IMR-90 (cell line): Measurements from ENCODE around the gene WNT9B. TPM values are rescaled to one million over a fixed set of nuclear protein-coding genes. Genes with fewer than 3 reads are reported as not detected.

Source experiments
- ATAC-seq: fragments of 200-7000 bp; cut with Tn5 transposase; 2 replicates; pipeline ENCODE4 v1.9.1; 2020; ENCODE audit warnings: low read depth, mild to moderate bottlenecking, moderate library complexity
- BruUV-seq: library from RNA; stranded (reverse); fragments of 400-500 nt; replicated peaks from 2 replicates; lab custom pipeline; 2021; lab: Mats Ljungman, UMichigan
- CTCF ChIA-PET: fragments of 300-600 bp; formaldehyde crosslinking; extraction: SDS; loops from one replicate; lab custom pipeline; 2021; ENCODE audit warnings: antibody characterized with exemption; lab: Yijun Ruan, JAX
- POLR2A ChIA-PET: fragments of 300-600 bp; sonication (Branson Sonifier 250); formaldehyde crosslinking; loops from one replicate; lab custom pipeline; 2022; ENCODE audit warnings: antibody characterized with exemption; ENCODE audit not compliant: unreplicated experiment; lab: Charles Lee
- DNase-seq: peaks from one replicate; pipeline ENCODE4 v3.0.0; 2013
- H2AFZ ChIP-seq: replicated peaks from 2 replicates; pipeline ENCODE3; 2013; ENCODE audit warnings: low read length, mild to moderate bottlenecking; ENCODE audit not compliant: poor library complexity
- H2AK5ac ChIP-seq: 2 replicates; pipeline ENCODE4 v1.6.1; 2013; ENCODE audit warnings: low read depth, low read length, inconsistent platforms
- H2AK9ac ChIP-seq: replicated peaks from 2 replicates; pipeline ENCODE3; 2013; ENCODE audit warnings: mild to moderate bottlenecking, low read depth, low read length, moderate library complexity; ENCODE audit not compliant: poor library complexity
- H2BK120ac ChIP-seq: 2 replicates; pipeline ENCODE4 v1.6.1; 2013; ENCODE audit warnings: low read depth, low read length, inconsistent platforms
- H2BK15ac ChIP-seq: 3 replicates; pipeline ENCODE4 v1.6.1; 2013; ENCODE audit warnings: low read depth, low read length, inconsistent platforms
- H2BK20ac ChIP-seq: 2 replicates; pipeline ENCODE4 v1.6.1; 2013; ENCODE audit warnings: low read depth, mild to moderate bottlenecking, inconsistent platforms, low read length, moderate library complexity
- H2BK5ac ChIP-seq: 2 replicates; pipeline ENCODE4 v1.6.1; 2013; ENCODE audit warnings: mild to moderate bottlenecking, low read depth, low read length, inconsistent platforms; ENCODE audit not compliant: poor library complexity, severe bottlenecking
- H3K14ac ChIP-seq: replicated peaks from 2 replicates; pipeline ENCODE4 v1.6.1; 2013; ENCODE audit warnings: low read depth, low read length, inconsistent platforms
- H3K18ac ChIP-seq: 2 replicates; pipeline ENCODE4 v1.6.1; 2013; ENCODE audit warnings: low read depth, low read length, control low read depth
- H3K23ac ChIP-seq: 2 replicates; pipeline ENCODE4 v1.6.1; 2013; ENCODE audit warnings: low read depth, low read length, inconsistent platforms
- H3K27ac ChIP-seq: 2 replicates; pipeline ENCODE4 v1.5.1; 2013; ENCODE audit warnings: mild to moderate bottlenecking, control low read depth, low read length; ENCODE audit not compliant: insufficient read depth
- H3K27me3 ChIP-seq: 2 replicates; pipeline ENCODE4 v1.6.1; 2013; ENCODE audit warnings: low read length; ENCODE audit not compliant: control insufficient read depth, insufficient read depth
- H3K36me3 ChIP-seq: 2 replicates; pipeline ENCODE4 v1.6.1; 2013; ENCODE audit warnings: low read length, mixed read lengths; ENCODE audit not compliant: control insufficient read depth, insufficient read depth
- H3K4ac ChIP-seq: 2 replicates; pipeline ENCODE4 v1.6.1; 2013; ENCODE audit warnings: low read depth, low read length, inconsistent platforms
- H3K4me1 ChIP-seq: 2 replicates; pipeline ENCODE4 v1.6.1; 2013; ENCODE audit warnings: low read length, mixed read lengths; ENCODE audit not compliant: control insufficient read depth, insufficient read depth
- H3K4me2 ChIP-seq: 2 replicates; pipeline ENCODE4 v1.6.1; 2013; ENCODE audit warnings: low read depth, mild to moderate bottlenecking, control low read depth, low read length, moderate library complexity
- H3K4me3 ChIP-seq: 2 replicates; pipeline ENCODE4 v1.5.1; 2013; ENCODE audit warnings: low read depth, mild to moderate bottlenecking, control low read depth, low read length, moderate library complexity; ENCODE audit not compliant: insufficient read depth
- H3K56ac ChIP-seq: 2 replicates; pipeline ENCODE4 v1.6.1; 2013; ENCODE audit warnings: low read length, inconsistent platforms; ENCODE audit not compliant: insufficient read depth; ENCODE audit errors: extremely low read depth
- H3K79me1 ChIP-seq, 2 experiments: 2 replicates each; pipeline ENCODE4 v1.6.1; 2013; ENCODE audit warnings: low read length in 2 of 2, inconsistent platforms in 1 of 2, low read depth in 1 of 2
- H3K9ac ChIP-seq: 2 replicates; pipeline ENCODE4 v1.6.1; 2013; ENCODE audit warnings: low read depth, low read length, control low read depth
- H3K9me1 ChIP-seq: 2 replicates; pipeline ENCODE4 v1.6.1; 2013; ENCODE audit warnings: low read length, inconsistent platforms; ENCODE audit not compliant: insufficient read depth
- H3K9me3 ChIP-seq: 2 replicates; pipeline ENCODE4 v1.6.1; 2013; ENCODE audit warnings: low read length; ENCODE audit not compliant: control insufficient read depth, insufficient read depth
- H4K20me1 ChIP-seq: 2 replicates; pipeline ENCODE4 v1.6.1; 2013; ENCODE audit warnings: low read length, inconsistent platforms; ENCODE audit not compliant: insufficient read depth
- H4K5ac ChIP-seq: 2 replicates; pipeline ENCODE4 v1.6.1; 2013; ENCODE audit warnings: mild to moderate bottlenecking, low read depth, low read length, control low read depth
- H4K8ac ChIP-seq, 2 experiments: 2 replicates each; pipeline ENCODE4 v1.6.1; 2013; ENCODE audit warnings: low read depth in 2 of 2, low read length in 2 of 2, control low read depth in 1 of 2, inconsistent platforms in 1 of 2
- H4K91ac ChIP-seq: 2 replicates; pipeline ENCODE4 v1.6.1; 2013; ENCODE audit warnings: low read depth, low read length, inconsistent platforms; ENCODE audit not compliant: insufficient read depth
- FOS ChIP-seq: fragments of 150-350 bp; IDR thresholded peaks from 2 replicates; pipeline ENCODE4 v1.6.1; 2016; ENCODE audit warnings: low read depth, low read length
- MAZ ChIP-seq: IDR thresholded peaks from 2 replicates; pipeline ENCODE4 v1.6.1; 2012; ENCODE audit warnings: low read depth, mild to moderate bottlenecking, low read length, improper control_type of control experiment, moderate library complexity, borderline replicate concordance
- MXI1 ChIP-seq: IDR thresholded peaks from 2 replicates; pipeline ENCODE4 v1.6.1; 2012; ENCODE audit warnings: low read depth, mild to moderate bottlenecking, low read length, moderate library complexity, borderline replicate concordance
- RAD21 ChIP-seq: IDR thresholded peaks from 2 replicates; pipeline ENCODE4 v1.6.1; 2012; ENCODE audit warnings: low read length, improper control_type of control experiment
- RFX5 ChIP-seq: IDR thresholded peaks from 2 replicates; pipeline ENCODE4 v1.8.0; 2012; ENCODE audit warnings: low read depth, mild to moderate bottlenecking, low read length, moderate library complexity
- SMC3 ChIP-seq: fragments of 150-350 bp; IDR thresholded peaks from 2 replicates; pipeline ENCODE4 v1.6.1; 2016; ENCODE audit warnings: low read depth, mild to moderate bottlenecking, antibody characterized with exemption, low read length, moderate library complexity
- USF2 ChIP-seq: fragments of 150-350 bp; IDR thresholded peaks from 2 replicates; pipeline ENCODE4 v1.6.1; 2017; ENCODE audit warnings: mild to moderate bottlenecking, antibody characterized with exemption, low read length, low read depth
- WGBS, 2 experiments: methylation state at CpG; one replicate each; pipeline versions ENCODE4 v1.1.5 to v1.1.7; 2013; ENCODE audit warnings: missing lambda C conversion rate in 2 of 2; ENCODE audit not compliant: insufficient read length in 1 of 2; ENCODE audit errors: extremely low coverage in 2 of 2; 5-methylcytosine and 5-hydroxymethylcytosine counted together
- dilution Hi-C: fragments of 300-500 bp; cut with HindIII; formaldehyde crosslinking; loops from one replicate; pipeline ENCODE4 v1.14.3; 2018; ENCODE audit warnings: low sequenced_read_pairs; ENCODE audit not compliant: unreplicated experiment
- in situ Hi-C: fragments of 300-500 bp; cut with MboI; formaldehyde crosslinking; loops from 3 replicates; pipeline ENCODE4 v1.14.3; 2019; ENCODE audit warnings: low sequenced_read_pairs, inconsistent platforms, mixed read lengths
- intact Hi-C: fragments of 100-400 bp; cut with micrococcal nuclease; formaldehyde crosslinking; loops from 2 replicates; pipeline ENCODE4 v1.10.0; 2022
- polyA plus RNA-seq, 3 experiments: library from polyadenylated mRNA; depleted of rRNA; stranded (reverse); fragments of >200 nt; gene quantifications; 2 replicates each; pipeline ENCODE4 v1.2.3, GENCODE V29; 2012; ENCODE audit warnings: low replicate concordance in 1 of 3
- total RNA-seq: library from RNA; depleted of rRNA; stranded (reverse); fragments of >200 nt; gene quantifications from 2 replicates; pipeline ENCODE4 v1.2.3, GENCODE V29; 2012

The WNT9B gene
- total and polyA plus RNA-seq, 2 of the 4 experiments (the other 2 are of a cell fraction) = not detected

- in situ Hi-C loops = no loop called here
- H2BK15ac ChIP-seq = no peak overlapping the region
- peaks cover 59% of the 10 kb centered on the region for H3K27me3 ChIP-seq
Observed at GRCh38 chr17:46910179-46910927, 59.0 kb downstream of the WNT9B start.

More at GRCh38 chr17:46910179-46910927, 59.0 kb downstream of the WNT9B start:
- 57% methylated on average over 6 of the region's 10 CpGs; no CpG with 5 or more reads in 1 of the 2 experiments for WGBS, 2 experiments
- ATAC-seq (no peak), DNase-seq (no peak)
- Histone ChIP-seq H3K4me2 (no peak overlapping the region), H2BK120ac (no peak overlapping the region), H3K23ac (no peak overlapping the region), H2AFZ (no peak overlapping the region), H3K4me3 (no peak overlapping the region), H2AK9ac (no peak overlapping the region), H3K4ac (no peak overlapping the region), H2AK5ac (no peak overlapping the region), H3K36me3 (no peaks in the 10 kb centered on the region), H3K9me1 (no peaks in the 10 kb centered on the region), H3K27ac (no peak overlapping the region), H3K18ac (no peak overlapping the region), H2BK5ac (no peak overlapping the region), H4K8ac (no peak overlapping the region), H3K79me1 (no peaks in the 10 kb centered on the region), H3K56ac (no peak overlapping the region), H3K14ac (no peak overlapping the region), H2BK20ac (no peak overlapping the region), H3K9ac (no peak overlapping the region), H4K20me1 (no peaks in the 10 kb centered on the region), H4K5ac (no peak overlapping the region), H4K91ac (no peak overlapping the region), H3K4me1 (no peaks in the 10 kb centered on the region), H3K9me3 (no peaks in the 10 kb centered on the region)
- no TSS peak for BruUV-seq
- intact Hi-C loops (no loop called here), dilution Hi-C loops (no loop called here)
- ChIA-PET POLR2A (no interaction called here), CTCF (no interaction called here)
- TF ChIP-seq FOS = no peak
- no peak for TF ChIP-seq MXI1
- TF ChIP-seq SMC3 = no peak
- no peak for TF ChIP-seq MAZ
- no peak for TF ChIP-seq RAD21
- TF ChIP-seq USF2 = no peak
- TF ChIP-seq RFX5 = no peak
